ENCODE data around the gene ANGPTL2. TPM values are rescaled to one million over a fixed set of nuclear protein-coding genes. Genes with fewer than 3 reads are reported as not detected.

ANGPTL2 gene
- polyA plus RNA-seq, 1 of the 3 experiments (the other 2 are of a cell fraction) = 12.3 TPM

DNA sequence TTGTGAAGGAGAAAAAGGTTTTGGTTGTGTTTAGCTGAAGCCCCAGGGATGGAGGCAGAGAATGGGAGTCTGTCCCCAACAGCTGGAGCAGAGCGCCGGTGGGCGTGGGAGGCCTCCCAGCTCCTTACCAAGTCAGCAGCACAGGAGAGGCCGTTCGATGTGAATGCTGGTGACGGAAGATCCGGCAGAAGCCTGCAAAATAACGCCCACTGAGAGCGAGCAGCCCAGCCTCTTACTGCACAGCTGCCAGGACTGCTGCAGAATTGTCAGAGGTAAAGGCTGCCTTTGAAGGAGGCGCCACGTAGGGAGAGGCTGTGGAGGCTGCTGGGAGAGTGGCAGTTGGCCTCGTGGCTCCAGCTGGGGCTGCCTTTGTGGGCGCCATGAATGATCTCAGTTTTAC lies 26.2 kb downstream of the ANGPTL2 start:
- Histone ChIP-seq H3K27me3 (ENCODE audit: insufficient read depth) (no peaks in the 10 kb centered on the region), H3K9me3 (no peaks in the 10 kb centered on the region), H3K4me3 (ENCODE audit: low read depth in 2 of 2, low read length in 1 of 2) (no peak overlapping the region), H3K4me1 (ENCODE audit: control insufficient read depth in 1 of 2, insufficient read depth in 2 of 2, low read depth in 1 of 2, low read length in 1 of 2) (peaks cover 0 to 4% of the 10 kb centered on the region in 2 experiments; a peak in 1 of 4 replicates), H3K9me2 (no peaks in the 10 kb centered on the region), H3K79me2 (ENCODE audit: insufficient read depth) (no peaks in the 10 kb centered on the region), H2AFZ (ENCODE audit: low read depth) (no peak overlapping the region), H3K36me3 (replicated peaks in 1 of 2; ENCODE audit: control insufficient read depth in 1 of 2, insufficient read depth in 2 of 2, low read length in 1 of 2) (peaks cover 0 to 8% of the 10 kb centered on the region in 2 experiments), H3K9ac (no peak overlapping the region), H4K20me1 (ENCODE audit: insufficient read depth) (no peaks in the 10 kb centered on the region), H3K4me2 (no peak overlapping the region), H3K27ac (ENCODE audit: low read depth in 2 of 2, low read length in 1 of 2) (no peak overlapping the region), H3F3A (replicated peaks; ENCODE audit: insufficient read depth) (no peaks in the 10 kb centered on the region)
- 94% methylated on average over 13 of the region's 13 CpGs for WGBS (ENCODE audit: low lambda C conversion rate)
- POLR2A ChIA-PET = no interaction called here
- no peak for DNase-seq
- no peak for TF ChIP-seq POLR2AphosphoS5 (IDR thresholded peaks at IDR 0.05; ENCODE audit: low read depth, low read length)
- TF ChIP-seq GATA2 (CRISPR knock-in tag; IDR thresholded peaks at IDR 0.05) = no peak
- TF ChIP-seq, protein P1, sequence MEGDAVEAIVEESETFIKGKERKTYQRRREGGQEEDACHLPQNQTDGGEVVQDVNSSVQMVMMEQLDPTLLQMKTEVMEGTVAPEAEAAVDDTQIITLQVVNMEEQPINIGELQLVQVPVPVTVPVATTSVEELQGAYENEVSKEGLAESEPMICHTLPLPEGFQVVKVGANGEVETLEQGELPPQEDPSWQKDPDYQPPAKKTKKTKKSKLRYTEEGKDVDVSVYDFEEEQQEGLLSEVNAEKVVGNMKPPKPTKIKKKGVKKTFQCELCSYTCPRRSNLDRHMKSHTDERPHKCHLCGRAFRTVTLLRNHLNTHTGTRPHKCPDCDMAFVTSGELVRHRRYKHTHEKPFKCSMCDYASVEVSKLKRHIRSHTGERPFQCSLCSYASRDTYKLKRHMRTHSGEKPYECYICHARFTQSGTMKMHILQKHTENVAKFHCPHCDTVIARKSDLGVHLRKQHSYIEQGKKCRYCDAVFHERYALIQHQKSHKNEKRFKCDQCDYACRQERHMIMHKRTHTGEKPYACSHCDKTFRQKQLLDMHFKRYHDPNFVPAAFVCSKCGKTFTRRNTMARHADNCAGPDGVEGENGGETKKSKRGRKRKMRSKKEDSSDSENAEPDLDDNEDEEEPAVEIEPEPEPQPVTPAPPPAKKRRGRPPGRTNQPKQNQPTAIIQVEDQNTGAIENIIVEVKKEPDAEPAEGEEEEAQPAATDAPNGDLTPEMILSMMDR (IDR thresholded peaks at IDR 0.05) = no peak
- TF ChIP-seq TCF12 (IDR thresholded peaks at IDR 0.05) = no peak
- TF ChIP-seq FOSL2 (IDR thresholded peaks at IDR 0.05; ENCODE audit: borderline replicate concordance, low read depth) = no peak
- no peak for TF ChIP-seq GABPA (IDR thresholded peaks at IDR 0.05; ENCODE audit: low read depth)
- no peak for TF ChIP-seq SMC3 (IDR thresholded peaks at IDR 0.05; ENCODE audit: low read depth, low read length)
- no peak for TF ChIP-seq SIN3A (IDR thresholded peaks at IDR 0.05; ENCODE audit: borderline replicate concordance, low read depth, low read length)
- CTCF ChIA-PET = no interaction called here

DNA sequence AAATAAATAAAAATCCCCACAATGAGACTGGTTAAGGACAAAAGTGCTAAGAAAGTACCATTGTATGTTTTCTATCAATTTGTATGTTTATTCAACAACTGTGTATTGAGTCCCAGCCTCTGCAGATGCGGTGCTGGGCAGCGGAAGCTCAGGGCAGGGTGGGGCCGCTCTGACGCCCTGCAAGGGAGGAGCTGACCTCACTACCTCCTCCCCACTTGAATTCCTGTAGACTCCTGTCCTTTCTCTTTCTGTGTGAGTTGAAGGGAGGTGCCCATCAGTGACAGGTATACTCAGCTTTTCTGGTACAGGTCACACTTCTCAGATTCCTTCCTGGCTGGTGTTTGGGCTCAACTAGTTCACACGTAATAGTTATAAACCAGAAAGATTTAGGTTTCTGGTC lies 27.0 kb downstream of the ANGPTL2 start:
- H3K4me2 ChIP-seq = no peak overlapping the region
- POLR2A ChIA-PET = no interaction called here
- 98% methylated on average over 5 of the region's 5 CpGs for WGBS (ENCODE audit: low lambda C conversion rate)
- H3K9me2 ChIP-seq = no peaks in the 10 kb centered on the region
- no peak overlapping the region for H3K4me3 ChIP-seq (ENCODE audit: low read depth in 2 of 2, low read length in 1 of 2)
- no peaks in the 10 kb centered on the region for H3K9me3 ChIP-seq
- H3K9ac ChIP-seq = no peak overlapping the region
- no peaks in the 10 kb centered on the region for H3F3A ChIP-seq (replicated peaks; ENCODE audit: insufficient read depth)
- no peaks in the 10 kb centered on the region for H3K79me2 ChIP-seq (ENCODE audit: insufficient read depth)
- no peak for TF ChIP-seq CHD2 (IDR thresholded peaks at IDR 0.05; ENCODE audit: low read length, partially characterized antibody)
- no peak for TF ChIP-seq NFIC (IDR thresholded peaks at IDR 0.05; ENCODE audit: borderline replicate concordance)
- TF ChIP-seq, protein P2, sequence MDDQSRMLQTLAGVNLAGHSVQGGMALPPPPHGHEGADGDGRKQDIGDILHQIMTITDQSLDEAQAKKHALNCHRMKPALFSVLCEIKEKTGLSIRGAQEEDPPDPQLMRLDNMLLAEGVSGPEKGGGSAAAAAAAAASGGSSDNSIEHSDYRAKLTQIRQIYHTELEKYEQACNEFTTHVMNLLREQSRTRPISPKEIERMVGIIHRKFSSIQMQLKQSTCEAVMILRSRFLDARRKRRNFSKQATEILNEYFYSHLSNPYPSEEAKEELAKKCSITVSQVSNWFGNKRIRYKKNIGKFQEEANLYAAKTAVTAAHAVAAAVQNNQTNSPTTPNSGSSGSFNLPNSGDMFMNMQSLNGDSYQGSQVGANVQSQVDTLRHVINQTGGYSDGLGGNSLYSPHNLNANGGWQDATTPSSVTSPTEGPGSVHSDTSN (IDR thresholded peaks at IDR 0.05) = no peak
- no peak for TF ChIP-seq GATA2 (CRISPR knock-in tag; IDR thresholded peaks at IDR 0.05)
- no peak for TF ChIP-seq JUND (IDR thresholded peaks at IDR 0.05)
- TF ChIP-seq TEAD4 (IDR thresholded peaks at IDR 0.05; ENCODE audit: borderline replicate concordance, insufficient read depth) = no peak
- TF ChIP-seq, protein P3, sequence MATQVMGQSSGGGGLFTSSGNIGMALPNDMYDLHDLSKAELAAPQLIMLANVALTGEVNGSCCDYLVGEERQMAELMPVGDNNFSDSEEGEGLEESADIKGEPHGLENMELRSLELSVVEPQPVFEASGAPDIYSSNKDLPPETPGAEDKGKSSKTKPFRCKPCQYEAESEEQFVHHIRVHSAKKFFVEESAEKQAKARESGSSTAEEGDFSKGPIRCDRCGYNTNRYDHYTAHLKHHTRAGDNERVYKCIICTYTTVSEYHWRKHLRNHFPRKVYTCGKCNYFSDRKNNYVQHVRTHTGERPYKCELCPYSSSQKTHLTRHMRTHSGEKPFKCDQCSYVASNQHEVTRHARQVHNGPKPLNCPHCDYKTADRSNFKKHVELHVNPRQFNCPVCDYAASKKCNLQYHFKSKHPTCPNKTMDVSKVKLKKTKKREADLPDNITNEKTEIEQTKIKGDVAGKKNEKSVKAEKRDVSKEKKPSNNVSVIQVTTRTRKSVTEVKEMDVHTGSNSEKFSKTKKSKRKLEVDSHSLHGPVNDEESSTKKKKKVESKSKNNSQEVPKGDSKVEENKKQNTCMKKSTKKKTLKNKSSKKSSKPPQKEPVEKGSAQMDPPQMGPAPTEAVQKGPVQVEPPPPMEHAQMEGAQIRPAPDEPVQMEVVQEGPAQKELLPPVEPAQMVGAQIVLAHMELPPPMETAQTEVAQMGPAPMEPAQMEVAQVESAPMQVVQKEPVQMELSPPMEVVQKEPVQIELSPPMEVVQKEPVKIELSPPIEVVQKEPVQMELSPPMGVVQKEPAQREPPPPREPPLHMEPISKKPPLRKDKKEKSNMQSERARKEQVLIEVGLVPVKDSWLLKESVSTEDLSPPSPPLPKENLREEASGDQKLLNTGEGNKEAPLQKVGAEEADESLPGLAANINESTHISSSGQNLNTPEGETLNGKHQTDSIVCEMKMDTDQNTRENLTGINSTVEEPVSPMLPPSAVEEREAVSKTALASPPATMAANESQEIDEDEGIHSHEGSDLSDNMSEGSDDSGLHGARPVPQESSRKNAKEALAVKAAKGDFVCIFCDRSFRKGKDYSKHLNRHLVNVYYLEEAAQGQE (IDR thresholded peaks at IDR 0.05; ENCODE audit: low read depth, low read length) = no peak
- no peak for TF ChIP-seq POLR2AphosphoS5 (IDR thresholded peaks at IDR 0.05; ENCODE audit: low read depth, low read length)
- TF ChIP-seq, protein P4, sequence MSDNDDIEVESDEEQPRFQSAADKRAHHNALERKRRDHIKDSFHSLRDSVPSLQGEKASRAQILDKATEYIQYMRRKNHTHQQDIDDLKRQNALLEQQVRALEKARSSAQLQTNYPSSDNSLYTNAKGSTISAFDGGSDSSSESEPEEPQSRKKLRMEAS (IDR thresholded peaks at IDR 0.05; ENCODE audit: low read depth) = no peak
- no peak for TF ChIP-seq TAF1 (IDR thresholded peaks at IDR 0.05; ENCODE audit: borderline replicate concordance, low read depth, low read length)
- no peak for TF ChIP-seq GABPA (IDR thresholded peaks at IDR 0.05; ENCODE audit: low read depth)
- no peak for TF ChIP-seq TCF12 (IDR thresholded peaks at IDR 0.05)
- TF ChIP-seq EP300 (IDR thresholded peaks at IDR 0.05; ENCODE audit: borderline replicate concordance in 1 of 2, low read depth in 1 of 2, low read length in 1 of 2) = no peak
- TF ChIP-seq, protein P5, sequence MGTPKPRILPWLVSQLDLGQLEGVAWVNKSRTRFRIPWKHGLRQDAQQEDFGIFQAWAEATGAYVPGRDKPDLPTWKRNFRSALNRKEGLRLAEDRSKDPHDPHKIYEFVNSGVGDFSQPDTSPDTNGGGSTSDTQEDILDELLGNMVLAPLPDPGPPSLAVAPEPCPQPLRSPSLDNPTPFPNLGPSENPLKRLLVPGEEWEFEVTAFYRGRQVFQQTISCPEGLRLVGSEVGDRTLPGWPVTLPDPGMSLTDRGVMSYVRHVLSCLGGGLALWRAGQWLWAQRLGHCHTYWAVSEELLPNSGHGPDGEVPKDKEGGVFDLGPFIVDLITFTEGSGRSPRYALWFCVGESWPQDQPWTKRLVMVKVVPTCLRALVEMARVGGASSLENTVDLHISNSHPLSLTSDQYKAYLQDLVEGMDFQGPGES (IDR thresholded peaks at IDR 0.05; ENCODE audit: low read depth, low read length) = no peak
- H3K27me3 ChIP-seq (ENCODE audit: insufficient read depth) = no peaks in the 10 kb centered on the region
- H3K27ac ChIP-seq (ENCODE audit: low read depth in 2 of 2, low read length in 1 of 2) = no peak overlapping the region
- DNase-seq = no peak
- no peak overlapping the region for H2AFZ ChIP-seq (ENCODE audit: low read depth)
- H3K4me1 ChIP-seq (ENCODE audit: control insufficient read depth in 1 of 2, insufficient read depth in 2 of 2, low read depth in 1 of 2, low read length in 1 of 2) = peaks cover 0 to 4% of the 10 kb centered on the region in 2 experiments; a peak in 1 of 4 replicates
- peaks cover 0 to 6% of the 10 kb centered on the region in 2 experiments for H3K36me3 ChIP-seq (replicated peaks in 1 of 2; ENCODE audit: control insufficient read depth in 1 of 2, insufficient read depth in 2 of 2, low read length in 1 of 2)
- CTCF ChIA-PET = interaction anchor here (1.0 to 1.6 kb wide), 2 partner anchors 8 to 11 kb away, joined by 3 to 6 read pairs; no protein-coding TSS in a partner anchor
- H4K20me1 ChIP-seq (ENCODE audit: insufficient read depth) = no peaks in the 10 kb centered on the region

All from SK-N-SH (cell line).